G401 (cell line): ENCODE results near the gene PJA1. TPM values are rescaled to one million over a fixed set of nuclear protein-coding genes. Genes with fewer than 3 reads are reported as not detected.

ENCODE experiments used
- DNase-seq: peaks from one replicate; pipeline ENCODE4 v3.0.0-alpha.2; 2015; ENCODE audit warnings: low spot score
- in situ Hi-C: cut with HindIII; loops from 2 replicates; pipeline ENCODE4 v1.10.0; 2016; ENCODE audit warnings: low sequenced_read_pairs, mixed read lengths
- total RNA-seq: library from RNA; depleted of rRNA; stranded (reverse); fragments of >200 nt; shearing (Covaris generic); gene quantifications from 2 replicates; pipeline ENCODE4 v1.2.3, GENCODE V29; 2014

PJA1 gene
- total RNA-seq, 1 experiment from 2014 or later: 5.3 TPM

- in situ Hi-C loops: no loop called here
- no peak for DNase-seq
These were observed 41.8 kb downstream of the PJA1 start for GRCh38 chrX:69123481-69123880.

GRCh38 chrX:69121321-69122000 lies 43.8 kb downstream of the PJA1 start:
- in situ Hi-C loops: no loop called here
- DNase-seq: no peak

GRCh38 chrX:69120476-69120875 lies 44.8 kb downstream of the PJA1 start:
- in situ Hi-C loops: no loop called here
- no peak for DNase-seq

GRCh38 chrX:69119122-69119521 lies 46.1 kb downstream of the PJA1 start:
- DNase-seq: no peak
- in situ Hi-C loops: no loop called here

- in situ Hi-C loops: no loop called here
These were observed 47.3 kb downstream of the PJA1 start for GRCh38 chrX:69117876-69118526.

GRCh38 chrX:69116077-69116476 lies 49.2 kb downstream of the PJA1 start:
- in situ Hi-C loops: no loop called here
- DNase-seq: no peak

More at GRCh38 chrX:69117876-69118526, 47.3 kb downstream of the PJA1 start:
- no peak for DNase-seq

GRCh38 chrX:69113723-69114122 lies 51.5 kb downstream of the PJA1 start:
- in situ Hi-C loops: no loop called here
- DNase-seq: no peak
